ENCODE data around the gene SH3PXD2B.

SH3PXD2B gene

DNA sequence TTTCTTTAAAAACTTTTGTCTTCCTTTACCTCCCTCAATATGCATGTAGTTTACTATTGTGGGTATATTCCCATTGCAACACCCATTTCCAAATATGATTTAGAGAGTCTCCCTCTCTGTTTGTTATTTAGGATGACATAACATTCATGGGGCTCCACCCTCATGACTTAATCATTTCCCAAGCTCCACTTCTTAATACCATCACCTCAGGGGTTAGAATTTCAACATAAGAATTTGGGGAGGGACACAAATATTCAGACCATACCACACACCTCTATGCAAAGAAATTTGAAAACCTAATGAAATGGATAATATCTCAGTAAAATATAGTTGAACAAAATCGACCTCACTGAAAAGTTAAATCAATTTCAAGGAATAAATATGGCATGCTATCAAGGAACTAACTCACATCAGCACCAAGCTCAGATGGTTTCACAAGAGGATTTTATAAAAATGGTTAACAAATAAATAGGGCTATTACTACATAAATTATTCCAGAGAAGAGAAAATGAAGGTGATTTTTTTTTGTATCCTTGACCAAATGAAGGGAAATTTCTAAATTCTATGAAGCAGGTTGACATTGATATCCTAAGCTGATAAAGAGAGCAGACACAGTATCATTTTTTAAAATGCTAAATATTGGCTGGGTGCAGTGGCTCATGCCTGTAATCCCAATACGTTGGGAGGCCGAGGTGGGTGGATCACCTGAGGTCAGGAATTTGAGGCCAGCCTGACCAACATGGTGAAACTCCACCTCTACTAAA is 150.6 kb downstream of the SH3PXD2B start:
- TF ChIP-seq, protein P1, sequence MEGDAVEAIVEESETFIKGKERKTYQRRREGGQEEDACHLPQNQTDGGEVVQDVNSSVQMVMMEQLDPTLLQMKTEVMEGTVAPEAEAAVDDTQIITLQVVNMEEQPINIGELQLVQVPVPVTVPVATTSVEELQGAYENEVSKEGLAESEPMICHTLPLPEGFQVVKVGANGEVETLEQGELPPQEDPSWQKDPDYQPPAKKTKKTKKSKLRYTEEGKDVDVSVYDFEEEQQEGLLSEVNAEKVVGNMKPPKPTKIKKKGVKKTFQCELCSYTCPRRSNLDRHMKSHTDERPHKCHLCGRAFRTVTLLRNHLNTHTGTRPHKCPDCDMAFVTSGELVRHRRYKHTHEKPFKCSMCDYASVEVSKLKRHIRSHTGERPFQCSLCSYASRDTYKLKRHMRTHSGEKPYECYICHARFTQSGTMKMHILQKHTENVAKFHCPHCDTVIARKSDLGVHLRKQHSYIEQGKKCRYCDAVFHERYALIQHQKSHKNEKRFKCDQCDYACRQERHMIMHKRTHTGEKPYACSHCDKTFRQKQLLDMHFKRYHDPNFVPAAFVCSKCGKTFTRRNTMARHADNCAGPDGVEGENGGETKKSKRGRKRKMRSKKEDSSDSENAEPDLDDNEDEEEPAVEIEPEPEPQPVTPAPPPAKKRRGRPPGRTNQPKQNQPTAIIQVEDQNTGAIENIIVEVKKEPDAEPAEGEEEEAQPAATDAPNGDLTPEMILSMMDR (IDR thresholded peaks at IDR 0.05; ENCODE audit: control insufficient read depth, extremely low read depth, insufficient read depth), result no peak

DNA sequence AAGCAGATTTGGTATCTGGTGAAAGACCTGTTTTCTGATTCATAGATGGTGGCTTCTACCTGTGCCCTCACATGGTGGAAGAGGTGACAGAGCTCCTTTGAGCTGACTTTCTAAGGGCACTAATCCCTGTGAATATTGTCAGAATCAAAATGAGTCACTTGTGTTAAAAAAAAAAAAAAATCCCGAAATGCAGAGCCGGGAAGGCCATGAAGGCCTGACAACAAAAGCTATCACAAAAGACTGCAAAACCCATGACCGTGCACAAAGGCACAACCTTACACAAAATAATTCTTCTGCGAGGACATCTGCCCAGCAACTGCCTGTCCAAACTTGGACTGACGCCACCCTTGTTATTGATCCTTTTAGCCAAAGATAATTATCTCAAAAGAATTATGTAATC is 151.2 kb downstream of the SH3PXD2B start:
- TF ChIP-seq, protein P1 (IDR thresholded peaks at IDR 0.05; ENCODE audit: control insufficient read depth, extremely low read depth, insufficient read depth), result no peak
- DNase-seq (ENCODE audit: low read depth), result no peak
- no peak overlapping the region for H3K4me3 ChIP-seq (ENCODE audit: low read depth, low read length)

More for the DNA sequence above, 150.6 kb downstream of the SH3PXD2B start:
- DNase-seq (ENCODE audit: low read depth), result peak; percentile 22
- H3K4me3 ChIP-seq (ENCODE audit: low read depth, low read length), result no peak overlapping the region

DNA sequence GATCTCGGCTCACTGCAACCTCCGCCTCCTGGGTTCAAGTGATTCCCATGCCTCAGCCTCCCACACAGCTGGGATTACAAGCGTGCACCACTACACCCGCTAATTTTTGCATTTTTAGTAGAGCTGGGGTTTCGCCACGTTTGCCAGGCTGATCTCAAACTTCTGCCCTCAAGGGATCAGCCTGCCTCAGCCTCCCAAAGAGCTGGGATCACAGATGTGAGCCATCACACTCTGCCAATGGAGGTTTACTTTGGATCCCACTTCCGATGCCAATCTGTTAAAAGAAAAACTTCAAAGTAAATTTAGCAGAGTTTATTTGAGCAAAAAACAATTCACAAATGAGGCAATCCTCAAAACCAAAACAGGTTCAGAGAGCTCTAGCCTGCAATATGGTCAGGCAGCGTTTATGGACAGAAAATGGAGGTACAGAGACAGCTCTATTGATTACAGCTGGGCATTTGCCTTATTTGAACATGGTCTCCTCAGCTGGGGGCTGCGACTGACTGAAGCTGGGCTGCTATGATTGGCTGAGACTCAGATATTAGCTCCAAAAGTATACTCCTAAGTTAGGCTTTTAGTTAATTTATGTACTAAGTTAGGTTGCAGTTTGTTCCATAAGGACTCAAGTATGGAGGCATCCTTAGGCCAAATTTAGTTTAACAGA is 152.1 kb downstream of the SH3PXD2B start:
- TF ChIP-seq, protein P1 (IDR thresholded peaks at IDR 0.05; ENCODE audit: control insufficient read depth, extremely low read depth, insufficient read depth), result no peak
- no peak for DNase-seq (ENCODE audit: low read depth)

DNA sequence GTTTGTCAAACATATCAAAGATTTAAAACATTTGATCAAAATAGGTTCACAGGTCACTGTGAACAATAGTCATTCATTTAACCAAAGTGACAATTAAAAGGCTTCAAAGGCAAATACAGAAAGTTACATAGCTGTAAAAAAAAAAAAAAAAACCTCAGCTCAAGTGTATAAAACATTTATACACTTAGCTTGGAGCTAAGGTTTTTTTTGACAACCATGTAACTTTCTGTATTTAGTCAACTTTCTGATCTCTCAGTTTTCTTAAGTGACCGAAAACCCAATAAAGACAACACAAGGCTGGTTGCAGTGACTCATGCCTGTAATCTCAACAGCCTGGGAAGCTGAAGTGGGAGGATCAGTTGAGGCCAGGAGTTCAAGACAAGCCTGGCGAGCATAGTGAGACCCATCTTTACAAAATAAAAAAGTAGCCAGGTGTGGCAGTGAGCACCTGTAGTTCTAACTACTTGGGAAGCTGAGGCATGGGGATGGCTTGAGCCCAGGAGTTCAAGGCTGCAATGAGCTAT is 154.3 kb downstream of the SH3PXD2B start:
- DNase-seq (ENCODE audit: low read depth), result no peak
- no peak overlapping the region for H3K4me3 ChIP-seq (ENCODE audit: low read depth, low read length)
- TF ChIP-seq, protein P1 (IDR thresholded peaks at IDR 0.05; ENCODE audit: control insufficient read depth, extremely low read depth, insufficient read depth), result no peak

More for the DNA sequence above, 152.1 kb downstream of the SH3PXD2B start:
- H3K4me3 ChIP-seq (ENCODE audit: low read depth, low read length), result no peak overlapping the region

DNA sequence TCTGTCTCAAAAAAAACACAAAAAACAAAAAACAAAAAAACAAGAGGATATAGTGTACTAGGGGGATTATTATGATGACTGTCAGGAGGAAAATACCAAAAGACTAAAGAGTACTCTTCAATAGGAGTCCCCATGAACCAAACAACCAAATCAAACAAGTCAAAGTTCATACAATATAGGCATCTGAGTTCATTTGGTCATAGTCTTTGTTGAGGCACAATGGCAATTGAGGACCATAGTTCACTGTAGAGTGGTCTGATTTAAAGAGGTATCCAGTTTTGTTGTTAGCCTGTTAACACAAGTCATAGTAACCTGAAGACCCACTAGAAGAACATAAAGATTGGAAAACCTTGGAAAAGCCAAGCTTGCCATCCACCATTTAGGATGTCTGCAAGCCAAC is 159.5 kb downstream of the SH3PXD2B start:
- no peak overlapping the region for H3K4me3 ChIP-seq (ENCODE audit: low read depth, low read length)
- no peak for DNase-seq (ENCODE audit: low read depth)
- TF ChIP-seq, protein P1 (IDR thresholded peaks at IDR 0.05; ENCODE audit: control insufficient read depth, extremely low read depth, insufficient read depth), result no peak

DNA sequence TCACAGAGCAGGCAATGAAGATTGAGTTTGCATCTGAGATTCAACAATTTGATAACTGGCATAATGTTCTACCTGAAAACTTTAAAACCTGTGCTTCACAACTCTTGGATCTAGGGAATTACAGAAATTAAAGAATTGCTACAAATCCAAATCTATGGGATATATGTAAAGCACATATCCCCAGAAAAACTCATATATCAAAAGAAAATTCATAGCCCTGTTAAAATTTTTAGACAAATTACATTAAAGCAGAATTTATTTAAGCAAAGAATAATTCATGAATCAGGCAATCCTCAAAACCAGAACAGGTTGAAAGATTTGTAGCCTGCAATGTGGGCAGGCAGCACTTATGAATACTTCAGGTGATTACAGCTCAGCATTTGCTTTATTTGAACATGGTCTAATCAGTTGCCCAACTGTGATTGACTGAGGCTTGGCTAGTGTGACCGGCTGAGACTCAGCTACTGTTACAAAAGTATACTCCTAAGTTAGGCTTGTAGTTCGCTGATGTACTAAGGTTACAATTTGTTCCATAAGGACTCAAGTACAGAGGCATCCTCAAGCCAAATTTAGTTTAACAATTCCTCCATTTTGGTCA is 160.5 kb downstream of the SH3PXD2B start:
- TF ChIP-seq, protein P1 (IDR thresholded peaks at IDR 0.05; ENCODE audit: control insufficient read depth, extremely low read depth, insufficient read depth), result no peak
- no peak for DNase-seq (ENCODE audit: low read depth)
- H3K4me3 ChIP-seq (ENCODE audit: low read depth, low read length), result no peak overlapping the region
